Inferior parietal cortex (tissue), 1 donor: ENCODE results near the gene RAD9B.
"Not testable (repeated sequence)": the region's sequence is repeated elsewhere in the genome, so short reads cannot be mapped to it uniquely, and the experiment has no call there.

Experiments
- DNase-seq: peaks from one replicate; pipeline ENCODE4 v3.0.0-alpha.2; 2016; ENCODE audit errors: extremely low spot score

RAD9B gene

GRCh38 chr12:110528277-110528839 lies 26.2 kb downstream of the RAD9B start:
- DNase-seq, result no peak

GRCh38 chr12:110530511-110530910 lies 28.4 kb downstream of the RAD9B start:
- DNase-seq, result no peak

- no peak for DNase-seq
Observed at GRCh38 chr12:110531741-110532333, 29.7 kb downstream of the RAD9B start.

GRCh38 chr12:110532644-110533043 lies 30.5 kb downstream of the RAD9B start:
- no peak for DNase-seq

- DNase-seq, result no peak
Observed at GRCh38 chr12:110533607-110534006, 31.5 kb downstream of the RAD9B start.

GRCh38 chr12:110534811-110535210 lies 32.7 kb downstream of the RAD9B start:
- DNase-seq, result no peak

GRCh38 chr12:110536834-110537604 lies 34.9 kb downstream of the RAD9B start:
- DNase-seq, result no peak

- DNase-seq, result no peak
Observed at GRCh38 chr12:110537605-110538409, 35.7 kb downstream of the RAD9B start.

GRCh38 chr12:110538869-110539622 lies 36.9 kb downstream of the RAD9B start:
- DNase-seq, result no peak

GRCh38 chr12:110540048-110540447 lies 37.9 kb downstream of the RAD9B start:
- no peak for DNase-seq

- peak; percentile 65 for DNase-seq
Observed at GRCh38 chr12:110543252-110543959, 41.3 kb downstream of the RAD9B start.

- no peak for DNase-seq
Observed at GRCh38 chr12:110543965-110544364, 41.8 kb downstream of the RAD9B start.

GRCh38 chr12:110545259-110545658 lies 43.1 kb downstream of the RAD9B start:
- DNase-seq, result not testable (repeated sequence)

- no peak for DNase-seq
Observed at GRCh38 chr12:110545812-110546211, 43.7 kb downstream of the RAD9B start.

- DNase-seq, result no peak
Observed at GRCh38 chr12:110546339-110546738, 44.2 kb downstream of the RAD9B start.

- DNase-seq, result no peak
Observed at GRCh38 chr12:110547090-110547489, 45.0 kb downstream of the RAD9B start.

GRCh38 chr12:110548678-110549077 lies 46.5 kb downstream of the RAD9B start:
- DNase-seq, result no peak

- DNase-seq, result no peak
Observed at GRCh38 chr12:110549716-110550115, 47.6 kb downstream of the RAD9B start.

- no peak for DNase-seq
Observed at GRCh38 chr12:110550981-110551380, 48.9 kb downstream of the RAD9B start.
